ENCODE measurements around the gene ATP2B2.

Gene ATP2B2

GRCh38 chr3:10526366-10526765 lies 21.0 kb upstream of the ATP2B2 start:
- H3K36me3 ChIP-seq (replicated peaks; ENCODE audit: low read depth, low read length), result no peaks in the 10 kb centered on the region
- no peaks in the 10 kb centered on the region for H4K20me1 ChIP-seq (ENCODE audit: insufficient read depth, low read length)
- H3K27ac ChIP-seq (ENCODE audit: low read length), result no peak overlapping the region
- TF ChIP-seq CTCF (IDR thresholded peaks at IDR 0.05; ENCODE audit: low read depth, low read length) (no peak), EZH2phosphoT487 (IDR thresholded peaks at IDR 0.05; ENCODE audit: low read depth) (no peak)
- H3K4me2 ChIP-seq (ENCODE audit: low read length), result no peak overlapping the region
- no peaks in the 10 kb centered on the region for H3K4me1 ChIP-seq (ENCODE audit: low read length)
- no peak overlapping the region for H3K9ac ChIP-seq (ENCODE audit: low read length)
- H3K27me3 ChIP-seq (ENCODE audit: low read depth, low read length), result peaks cover 68% of the 10 kb centered on the region
- H2AFZ ChIP-seq (ENCODE audit: low read depth, low read length), result no peak overlapping the region
- H3K9me3 ChIP-seq (ENCODE audit: insufficient read depth, low read length), result no peaks in the 10 kb centered on the region
- no peaks in the 10 kb centered on the region for H3K79me2 ChIP-seq (ENCODE audit: low read length)
- no peak overlapping the region for H3K4me3 ChIP-seq (ENCODE audit: low read length)

- no peaks in the 10 kb centered on the region for H3K36me3 ChIP-seq (replicated peaks; ENCODE audit: low read depth, low read length)
- H3K9ac ChIP-seq (ENCODE audit: low read length), result no peak overlapping the region
- no peaks in the 10 kb centered on the region for H3K4me1 ChIP-seq (ENCODE audit: low read length)
- no peaks in the 10 kb centered on the region for H3K9me3 ChIP-seq (ENCODE audit: insufficient read depth, low read length)
- H3K4me2 ChIP-seq (ENCODE audit: low read length), result no peak overlapping the region
- TF ChIP-seq CTCF (IDR thresholded peaks at IDR 0.05; ENCODE audit: low read depth, low read length) (no peak), EZH2phosphoT487 (IDR thresholded peaks at IDR 0.05; ENCODE audit: low read depth) (no peak)
- no peak overlapping the region for H2AFZ ChIP-seq (ENCODE audit: low read depth, low read length)
- H3K27me3 ChIP-seq (ENCODE audit: low read depth, low read length), result peaks cover 74% of the 10 kb centered on the region
- no peak overlapping the region for H3K4me3 ChIP-seq (ENCODE audit: low read length)
- H4K20me1 ChIP-seq (ENCODE audit: insufficient read depth, low read length), result no peaks in the 10 kb centered on the region
- H3K27ac ChIP-seq (ENCODE audit: low read length), result no peak overlapping the region
- no peaks in the 10 kb centered on the region for H3K79me2 ChIP-seq (ENCODE audit: low read length)
These were observed 19.5 kb upstream of the ATP2B2 start for GRCh38 chr3:10524799-10525301.

GRCh38 chr3:10524270-10524669 lies 18.9 kb upstream of the ATP2B2 start:
- H3K79me2 ChIP-seq (ENCODE audit: low read length), result no peaks in the 10 kb centered on the region
- no peak overlapping the region for H3K9ac ChIP-seq (ENCODE audit: low read length)
- TF ChIP-seq EZH2phosphoT487 (IDR thresholded peaks at IDR 0.05; ENCODE audit: low read depth) (no peak), CTCF (IDR thresholded peaks at IDR 0.05; ENCODE audit: low read depth, low read length) (no peak)
- H3K4me1 ChIP-seq (ENCODE audit: low read length), result no peaks in the 10 kb centered on the region; the same call in 1 of the 2 replicates
- H3K9me3 ChIP-seq (ENCODE audit: insufficient read depth, low read length), result no peaks in the 10 kb centered on the region
- no peak overlapping the region for H3K4me3 ChIP-seq (ENCODE audit: low read length)
- peaks cover 71% of the 10 kb centered on the region for H3K27me3 ChIP-seq (ENCODE audit: low read depth, low read length)
- H3K36me3 ChIP-seq (replicated peaks; ENCODE audit: low read depth, low read length), result no peaks in the 10 kb centered on the region
- no peak overlapping the region for H3K4me2 ChIP-seq (ENCODE audit: low read length)
- H3K27ac ChIP-seq (ENCODE audit: low read length), result no peak overlapping the region
- H2AFZ ChIP-seq (ENCODE audit: low read depth, low read length), result no peak overlapping the region
- no peaks in the 10 kb centered on the region for H4K20me1 ChIP-seq (ENCODE audit: insufficient read depth, low read length)

GRCh38 chr3:10523561-10523960 lies 18.2 kb upstream of the ATP2B2 start:
- Histone ChIP-seq H3K27me3 (ENCODE audit: low read depth, low read length) (peaks cover 65% of the 10 kb centered on the region), H3K9ac (ENCODE audit: low read length) (no peak overlapping the region), H3K36me3 (replicated peaks; ENCODE audit: low read depth, low read length) (no peaks in the 10 kb centered on the region), H3K9me3 (ENCODE audit: insufficient read depth, low read length) (no peaks in the 10 kb centered on the region), H4K20me1 (ENCODE audit: insufficient read depth, low read length) (no peaks in the 10 kb centered on the region), H3K4me2 (ENCODE audit: low read length) (no peak overlapping the region), H3K4me1 (ENCODE audit: low read length) (peaks cover 7% of the 10 kb centered on the region), H3K27ac (ENCODE audit: low read length) (no peak overlapping the region), H2AFZ (ENCODE audit: low read depth, low read length) (no peak overlapping the region), H3K4me3 (ENCODE audit: low read length) (no peak overlapping the region), H3K79me2 (ENCODE audit: low read length) (no peaks in the 10 kb centered on the region)
- TF ChIP-seq EZH2phosphoT487 (IDR thresholded peaks at IDR 0.05; ENCODE audit: low read depth), result no peak
- no peak for TF ChIP-seq CTCF (IDR thresholded peaks at IDR 0.05; ENCODE audit: low read depth, low read length)
